NCI-H2029 (cell line): ENCODE data around the gene SRCIN1.
"Not testable (repeated sequence)": the region's sequence is repeated elsewhere in the genome, so short reads cannot be mapped to it uniquely, and the experiment has no call there.

Experiments used
- DNase-seq: peaks from one replicate; lab custom pipeline; 2025; lab: John Stamatoyannopoulos, UW

The SRCIN1 gene

DNA sequence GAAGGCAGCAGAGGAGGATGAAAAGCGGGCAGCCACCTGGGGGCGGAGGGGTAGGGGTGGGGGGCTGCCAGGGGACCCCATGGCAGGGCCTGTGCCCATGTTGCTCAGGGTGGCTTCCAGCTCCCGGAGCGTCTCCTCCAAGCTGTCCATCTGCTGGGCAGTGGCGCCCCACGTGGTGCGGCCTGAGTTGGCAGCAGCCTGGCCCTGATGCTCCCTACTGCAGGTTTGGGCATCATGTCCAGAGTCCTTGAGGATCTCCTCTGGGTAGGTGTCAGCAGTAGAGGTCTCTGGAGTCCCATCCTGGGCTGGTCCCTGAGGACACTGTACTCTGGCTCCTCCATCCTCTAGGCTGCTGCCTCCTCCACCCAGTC is 60.9 kb downstream of the SRCIN1 start:
- DNase-seq = no peak

DNA sequence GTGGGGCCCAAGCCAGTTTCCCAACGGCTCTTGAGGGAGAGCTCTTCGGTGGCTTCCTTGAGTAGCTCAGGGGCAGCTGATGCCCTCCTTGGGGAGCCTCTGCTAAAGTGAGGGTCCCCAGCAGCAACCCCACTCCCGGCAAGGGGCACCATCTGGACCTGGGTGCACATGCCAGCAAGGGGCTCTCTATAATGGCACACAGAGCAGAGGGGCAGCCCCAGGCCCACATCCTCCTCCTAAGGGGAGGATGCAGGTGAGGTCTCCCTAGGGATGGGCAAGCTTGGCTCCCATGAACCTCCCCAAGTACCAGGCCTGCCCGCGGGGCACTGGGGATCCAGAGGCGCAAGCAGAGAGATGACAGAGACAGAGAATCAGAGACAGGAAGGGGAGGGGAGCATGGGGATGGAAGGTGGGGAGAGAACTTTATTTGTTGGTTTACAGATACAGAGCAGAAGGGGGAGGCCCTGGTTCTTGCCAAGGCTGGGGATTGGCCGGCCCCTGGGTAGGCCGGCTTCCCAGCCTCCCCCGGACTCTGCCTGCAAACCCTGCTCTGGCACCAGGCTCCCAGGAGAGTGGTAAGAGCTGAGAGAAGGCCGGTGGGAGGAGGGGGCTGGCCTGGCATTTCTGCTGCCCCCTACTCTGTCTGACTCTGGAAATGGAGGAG is 61.4 kb downstream of the SRCIN1 start:
- no peak for DNase-seq

DNA sequence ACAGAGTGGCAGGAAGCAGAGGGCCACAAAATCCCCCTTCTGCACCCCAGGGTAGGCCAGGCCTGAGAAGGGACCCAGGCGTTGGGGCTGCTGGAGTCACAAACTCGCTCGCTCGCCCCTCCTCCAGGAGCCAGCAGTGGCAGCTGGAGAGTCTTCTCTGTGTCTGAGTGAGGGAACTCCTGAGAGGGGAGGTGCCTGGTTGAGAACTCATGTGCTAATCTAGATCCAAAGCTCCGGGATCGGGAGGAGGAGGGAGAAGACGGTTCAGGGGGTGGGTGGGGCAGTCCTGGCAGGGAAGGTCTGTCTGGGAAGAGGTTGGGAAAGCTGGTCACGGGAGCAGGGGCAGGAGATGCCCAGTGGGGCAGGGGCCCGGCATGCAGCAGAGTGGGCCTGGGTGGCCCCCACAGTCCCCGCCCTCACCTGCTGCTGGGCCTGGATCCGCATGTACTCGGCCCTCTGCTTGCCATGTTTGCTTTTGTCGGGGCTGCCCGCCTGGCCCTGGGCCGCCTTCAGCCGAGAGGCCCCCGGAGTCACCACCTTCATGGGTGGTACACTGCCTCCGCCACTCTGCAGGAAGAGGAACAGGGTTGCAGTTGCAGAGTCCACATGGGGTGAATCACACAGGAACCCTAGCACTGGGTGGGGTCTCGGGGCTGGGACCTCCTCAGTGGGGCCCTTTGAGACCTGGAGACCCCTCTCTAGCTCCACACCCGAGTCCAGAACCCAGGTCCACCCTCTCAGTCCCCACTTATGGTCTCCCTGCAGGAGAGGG is 62.2 kb downstream of the SRCIN1 start:
- no peak for DNase-seq

DNA sequence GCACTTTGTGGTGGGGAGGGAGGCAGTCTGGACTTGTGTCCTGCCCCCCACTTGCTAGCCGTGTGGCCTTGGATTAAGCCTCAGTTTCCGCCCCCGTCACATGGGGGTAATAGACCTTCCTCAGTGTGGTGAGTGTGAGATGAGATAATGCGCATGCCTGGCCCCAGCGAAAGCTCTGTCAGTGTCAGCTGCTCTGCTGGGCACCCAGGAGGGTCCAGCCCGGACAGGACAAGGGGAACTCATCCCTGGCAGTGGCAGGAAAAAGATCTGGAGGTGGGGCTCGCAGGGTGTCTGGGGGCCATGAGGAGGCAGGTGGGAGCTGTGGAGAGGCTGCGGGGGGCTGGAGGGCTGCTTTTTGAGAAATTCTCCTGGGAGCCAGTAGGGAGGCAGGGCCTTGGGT is 63.5 kb downstream of the SRCIN1 start:
- no peak for DNase-seq

DNA sequence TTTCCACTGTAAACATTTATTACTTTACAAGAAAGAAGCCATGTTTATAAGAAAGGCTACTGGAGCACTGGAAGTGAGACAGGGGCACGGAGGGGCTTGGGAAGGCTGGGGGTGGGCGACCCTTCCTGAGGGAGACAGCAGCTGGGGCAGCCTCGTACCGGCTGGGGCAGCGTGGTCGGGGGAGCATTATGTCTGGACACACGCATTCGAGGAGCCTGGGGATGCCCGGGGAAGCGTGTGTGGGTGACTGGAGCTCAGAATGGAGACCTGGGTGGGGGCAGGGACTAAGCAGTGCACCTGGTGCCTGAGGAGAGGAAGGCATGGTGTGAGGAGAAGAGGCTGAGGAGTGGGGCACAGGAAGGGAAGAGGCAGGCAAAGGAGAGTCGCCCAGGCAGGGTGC is 64.5 kb downstream of the SRCIN1 start:
- DNase-seq = no peak

DNA sequence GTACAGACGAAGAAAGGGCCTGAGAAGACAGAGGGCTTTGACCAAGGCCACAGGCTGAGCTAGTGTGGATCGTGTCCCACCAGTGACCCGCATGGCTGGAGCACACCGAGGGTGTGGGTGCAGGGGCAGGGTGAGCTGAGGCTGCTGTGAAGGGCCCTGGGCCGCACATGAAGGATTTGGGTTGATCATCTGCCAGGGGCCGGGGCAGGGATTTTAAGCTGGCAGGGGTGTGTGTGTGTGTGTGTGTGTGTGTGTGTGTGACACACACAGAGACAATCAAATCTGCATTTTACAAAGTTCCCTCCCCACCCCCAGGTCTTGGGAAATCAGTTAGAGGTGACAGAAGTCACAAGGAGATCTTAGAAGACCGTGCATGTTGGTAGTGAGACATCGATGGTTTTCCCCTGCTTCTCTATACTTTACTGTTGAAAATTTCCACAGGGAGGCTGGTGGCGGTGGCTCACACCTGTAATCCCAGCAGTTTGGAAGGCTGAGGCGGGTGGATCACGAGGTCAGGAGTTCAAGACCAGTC is 65.2 kb downstream of the SRCIN1 start:
- DNase-seq = no peak

DNA sequence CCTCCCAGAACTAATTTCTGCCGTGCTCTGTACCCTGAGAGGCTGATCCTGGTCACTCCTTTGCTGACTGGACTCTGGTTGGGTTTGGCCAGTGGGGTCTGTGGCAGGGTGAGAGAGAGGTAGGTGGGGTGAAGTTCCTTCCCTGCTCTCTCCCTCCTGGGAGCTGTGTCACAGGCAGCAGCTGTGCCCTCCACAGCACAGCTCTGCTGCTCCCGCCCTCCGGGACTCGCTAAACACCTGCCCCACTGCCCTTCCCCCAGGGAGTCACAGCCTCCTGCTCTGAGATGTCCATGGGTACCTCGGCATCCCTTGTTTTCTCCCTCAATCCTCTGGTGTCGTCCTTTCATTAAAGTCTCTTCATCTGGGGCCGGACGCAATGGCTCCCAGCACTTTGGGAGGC is 66.4 kb downstream of the SRCIN1 start:
- peak; percentile 81 for DNase-seq

DNA sequence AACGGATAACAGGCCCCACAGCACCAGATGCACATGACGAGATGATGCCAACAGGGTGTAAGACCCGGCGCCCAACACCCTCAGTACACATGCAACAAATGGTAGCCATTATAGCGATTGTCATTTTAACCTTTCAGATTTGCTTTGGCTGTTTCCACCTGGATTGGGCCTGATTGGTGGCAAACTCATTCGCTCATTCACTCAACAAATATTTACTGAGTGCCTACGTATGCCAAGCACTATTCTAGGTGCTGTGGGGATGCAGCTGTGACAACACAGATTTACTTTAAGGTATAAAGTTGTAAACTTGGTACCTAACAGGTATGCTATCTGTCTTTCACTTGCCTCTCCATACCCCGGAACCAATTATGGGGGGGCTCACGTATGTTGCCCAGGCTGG is 66.8 kb downstream of the SRCIN1 start:
- DNase-seq = peak; percentile 91

DNA sequence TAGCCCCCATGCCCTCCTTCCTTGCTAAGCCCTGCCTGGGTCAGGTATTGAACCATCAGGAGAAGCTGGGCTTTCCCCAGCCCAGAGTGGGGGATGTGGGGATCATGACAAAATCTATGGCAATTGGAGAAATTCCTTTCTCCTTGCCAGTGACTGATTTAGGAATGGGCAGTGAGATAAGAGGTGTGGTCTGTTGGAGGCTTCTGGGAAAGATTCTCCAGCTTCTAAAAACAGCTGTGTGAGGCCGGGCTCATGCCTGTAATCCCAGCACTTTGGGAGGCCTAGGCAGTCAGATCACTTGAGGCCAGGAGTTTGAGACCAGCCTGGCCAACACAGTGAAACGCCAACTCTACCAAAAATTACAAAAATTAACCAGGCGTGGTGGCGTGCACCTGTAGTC is 69.1 kb downstream of the SRCIN1 start:
- no peak for DNase-seq

DNA sequence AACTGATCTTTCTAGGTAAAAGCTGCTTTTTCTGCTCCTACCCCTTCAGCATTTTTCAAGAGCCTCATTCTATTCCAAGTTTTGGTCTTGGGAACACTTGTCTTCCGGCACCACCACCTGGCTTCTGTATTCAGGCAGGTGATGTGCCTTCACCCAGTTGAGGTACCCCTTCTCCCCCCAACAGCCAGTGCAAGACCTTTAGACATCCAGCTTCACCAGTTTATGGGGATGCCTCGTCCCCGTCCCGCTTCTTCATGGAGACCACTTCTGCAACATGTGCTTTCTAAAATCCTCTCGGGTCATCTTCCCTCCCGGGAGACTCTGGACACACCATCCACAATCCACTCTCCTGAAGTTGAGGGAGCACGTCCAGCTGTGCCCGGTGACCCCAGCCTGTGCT is 69.9 kb downstream of the SRCIN1 start:
- no peak for DNase-seq

DNA sequence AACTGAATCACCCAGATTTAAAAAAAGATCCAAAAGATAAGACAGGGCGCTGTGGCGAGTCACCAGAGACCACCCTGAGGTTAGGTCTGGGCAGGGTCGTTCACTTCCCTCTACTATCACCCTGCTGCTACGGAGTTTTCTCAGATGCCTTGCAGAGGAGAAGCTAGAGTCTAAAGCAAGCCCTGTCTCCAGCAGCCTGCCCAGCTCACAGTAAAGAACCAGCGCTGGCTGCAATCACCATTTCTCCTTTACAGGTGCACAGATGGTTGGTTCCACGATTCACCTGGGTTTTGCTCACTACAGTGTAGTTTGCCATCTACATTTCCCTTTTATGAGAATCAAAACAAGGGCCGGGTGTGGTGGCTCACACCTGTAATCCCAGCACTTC is 71.3 kb downstream of the SRCIN1 start:
- no peak for DNase-seq

DNA sequence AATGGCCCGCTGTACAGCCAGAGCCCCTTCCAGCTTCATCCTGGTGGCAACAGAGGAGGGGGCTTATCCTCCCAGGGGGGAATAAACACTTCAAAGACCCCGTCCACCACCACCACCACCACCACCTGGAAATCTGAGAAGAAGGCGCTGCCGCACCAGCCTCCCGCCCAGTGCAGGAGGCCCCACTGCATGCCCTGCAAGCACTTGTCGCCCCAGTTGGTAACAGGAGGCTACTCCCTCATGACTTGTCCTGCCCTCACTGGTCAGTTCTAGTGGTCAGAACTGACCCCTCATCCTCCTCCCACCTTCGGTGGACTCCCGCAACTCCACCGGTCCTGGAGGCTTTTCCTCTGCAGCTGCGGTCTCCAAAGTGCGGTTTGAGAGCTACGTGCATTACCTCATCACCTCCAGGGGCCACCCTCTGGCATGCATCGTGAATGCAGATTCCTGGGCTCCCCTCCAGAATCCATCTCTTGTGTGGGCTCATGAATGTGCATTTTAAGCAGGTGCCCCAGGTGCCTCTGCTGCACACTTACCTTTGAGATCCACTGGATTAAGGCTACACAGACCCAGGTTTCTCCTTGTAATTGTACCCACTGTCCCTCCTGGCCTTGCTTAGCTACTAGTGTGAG is 71.8 kb downstream of the SRCIN1 start:
- DNase-seq = no peak

DNA sequence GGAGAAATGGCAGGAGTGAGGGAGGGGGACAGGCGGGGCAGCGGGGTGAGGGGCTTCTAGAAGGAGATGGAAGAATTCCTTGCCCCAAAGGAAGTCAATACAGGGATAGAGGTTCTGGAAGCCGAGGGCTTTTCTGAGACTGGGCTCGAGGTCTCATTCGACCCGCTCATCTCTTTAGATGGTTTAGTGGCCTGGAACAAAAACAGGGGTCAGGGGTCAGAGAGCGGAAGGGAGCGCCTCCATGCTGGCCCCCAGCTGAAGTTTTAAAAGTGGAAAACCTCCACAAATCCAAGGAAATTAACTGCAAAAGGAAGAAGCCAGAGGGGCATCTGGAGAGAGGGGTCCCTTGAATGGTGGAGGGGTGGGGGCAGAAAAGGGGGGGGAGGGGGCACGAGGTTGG is 72.5 kb downstream of the SRCIN1 start:
- DNase-seq = no peak

DNA sequence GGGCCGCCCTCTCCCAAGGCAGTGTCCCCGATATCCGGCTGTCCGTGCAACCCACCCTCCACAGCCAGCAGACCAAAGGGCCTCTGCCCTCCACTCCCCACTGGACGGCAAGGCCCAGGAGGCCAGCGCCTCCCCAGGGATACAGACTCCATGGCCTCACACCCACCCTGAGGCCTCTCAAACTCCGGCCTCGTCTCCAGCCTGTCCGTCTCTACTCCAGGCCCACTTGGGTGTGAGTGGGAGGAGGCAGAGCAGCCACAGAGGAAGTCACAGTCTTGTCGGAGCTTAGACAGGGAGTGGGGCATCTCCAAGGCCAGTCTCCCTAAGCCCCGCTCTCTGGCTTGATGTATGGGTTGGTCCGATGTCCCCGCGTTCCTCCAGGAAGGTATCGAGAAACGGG is 73.3 kb downstream of the SRCIN1 start:
- no peak for DNase-seq

DNA sequence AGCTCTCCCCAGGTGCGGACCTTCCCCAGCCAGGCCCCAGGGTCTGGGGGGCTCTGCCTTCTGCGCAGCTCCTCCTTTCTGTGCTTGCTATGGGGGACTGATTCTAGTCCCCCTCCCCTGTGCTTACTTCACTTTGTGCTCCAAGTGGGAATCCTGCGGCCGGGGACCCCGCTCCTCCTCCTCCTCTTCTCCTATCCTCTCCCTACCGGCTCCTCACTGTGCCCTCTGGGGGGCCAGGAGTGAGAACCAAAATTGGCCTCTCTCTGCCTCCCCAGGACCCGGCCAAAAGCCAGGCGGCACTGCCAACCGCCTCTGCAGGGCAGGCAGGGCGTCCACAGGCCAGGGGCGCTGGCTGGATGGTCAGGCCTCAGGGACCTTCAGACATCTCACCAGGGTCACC is 74.0 kb downstream of the SRCIN1 start:
- DNase-seq = not testable (repeated sequence)

DNA sequence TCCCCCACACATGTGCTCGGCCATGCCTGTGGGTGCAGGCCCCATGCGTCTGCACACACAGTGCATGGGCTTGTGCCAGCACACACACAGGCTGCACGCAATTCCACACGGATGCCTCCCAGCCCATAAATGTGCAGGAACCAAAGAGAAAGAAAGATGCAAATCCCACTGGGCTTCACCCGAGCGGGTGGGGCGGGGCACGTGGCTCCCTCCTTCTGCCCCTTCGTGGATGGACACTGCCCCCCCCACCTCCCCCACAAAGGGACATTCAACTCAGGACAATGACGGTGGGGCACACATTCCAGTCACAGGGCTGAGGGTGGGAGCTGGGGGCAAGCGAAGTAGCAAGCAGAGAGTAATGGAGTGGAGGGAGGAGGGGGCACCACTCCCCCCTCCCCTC is 74.9 kb downstream of the SRCIN1 start:
- not testable (repeated sequence) for DNase-seq

DNA sequence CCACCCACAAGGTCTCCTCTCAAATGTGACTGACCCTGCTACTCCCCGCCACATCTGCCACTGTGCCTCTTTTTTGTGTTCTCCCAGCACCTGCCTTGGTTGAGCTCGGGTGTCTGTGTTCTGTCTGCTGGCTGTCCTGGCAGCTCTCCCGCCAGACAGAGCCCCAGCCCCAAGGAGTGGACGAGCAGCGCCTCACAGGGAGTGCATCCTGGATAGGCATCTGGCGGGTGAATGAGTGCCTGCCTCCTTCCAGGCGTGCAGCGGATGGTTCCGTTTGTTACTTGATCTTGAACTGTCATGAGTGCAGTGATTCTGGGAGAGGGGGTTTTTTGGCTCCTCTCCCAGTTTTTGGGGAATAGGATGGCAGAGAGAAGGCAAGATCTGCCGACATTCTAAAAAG is 77.6 kb downstream of the SRCIN1 start:
- not testable (repeated sequence) for DNase-seq

DNA sequence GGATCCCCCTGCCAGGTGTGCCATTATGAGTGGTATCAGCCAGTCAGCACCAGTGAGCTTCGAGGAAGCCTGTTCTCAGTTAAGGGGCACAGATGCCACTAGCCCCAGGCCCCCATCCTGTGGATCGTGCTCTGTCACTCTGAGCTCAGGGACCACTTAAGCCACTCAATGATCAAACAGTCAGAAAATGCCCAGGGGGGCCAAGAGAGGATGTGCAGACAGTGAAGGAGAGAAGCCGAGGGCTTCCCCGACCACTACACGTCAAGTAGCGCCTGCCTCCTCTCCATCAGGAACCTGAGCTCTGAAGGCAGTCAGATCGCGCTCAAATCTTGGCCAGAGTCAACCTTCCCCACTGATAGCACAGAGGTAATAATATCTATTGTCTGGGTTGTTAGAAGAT is 79.2 kb downstream of the SRCIN1 start:
- not testable (repeated sequence) for DNase-seq

DNA sequence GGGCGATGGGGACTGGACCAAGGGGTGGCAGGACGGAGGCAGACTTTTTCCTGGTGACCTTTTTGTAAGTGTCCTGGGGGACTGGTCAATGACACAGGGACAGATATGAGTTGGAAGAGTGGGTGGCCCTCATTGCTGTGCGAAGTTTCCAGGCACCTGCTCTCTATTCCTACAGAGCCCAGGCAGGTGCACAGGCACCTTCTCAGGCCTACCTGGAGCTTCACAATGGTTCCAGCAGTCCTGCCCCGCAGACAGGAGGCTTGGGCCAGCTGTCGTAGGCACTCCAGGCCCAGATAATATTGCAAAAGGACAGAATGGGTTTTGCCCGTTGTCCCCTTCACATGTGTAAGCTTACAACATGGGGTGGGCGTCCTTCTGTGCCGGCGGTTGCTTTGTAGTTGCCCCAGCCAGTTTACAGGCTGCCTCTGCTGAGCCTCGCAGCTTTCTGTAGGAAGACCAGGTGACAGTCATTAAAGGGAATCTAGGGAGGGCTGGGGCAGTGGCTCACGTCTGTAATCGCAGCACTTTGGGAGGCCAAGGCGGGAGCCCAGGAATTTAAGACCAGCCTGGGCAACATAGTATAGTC is 93.2 kb downstream of the SRCIN1 start:
- no peak for DNase-seq

DNA sequence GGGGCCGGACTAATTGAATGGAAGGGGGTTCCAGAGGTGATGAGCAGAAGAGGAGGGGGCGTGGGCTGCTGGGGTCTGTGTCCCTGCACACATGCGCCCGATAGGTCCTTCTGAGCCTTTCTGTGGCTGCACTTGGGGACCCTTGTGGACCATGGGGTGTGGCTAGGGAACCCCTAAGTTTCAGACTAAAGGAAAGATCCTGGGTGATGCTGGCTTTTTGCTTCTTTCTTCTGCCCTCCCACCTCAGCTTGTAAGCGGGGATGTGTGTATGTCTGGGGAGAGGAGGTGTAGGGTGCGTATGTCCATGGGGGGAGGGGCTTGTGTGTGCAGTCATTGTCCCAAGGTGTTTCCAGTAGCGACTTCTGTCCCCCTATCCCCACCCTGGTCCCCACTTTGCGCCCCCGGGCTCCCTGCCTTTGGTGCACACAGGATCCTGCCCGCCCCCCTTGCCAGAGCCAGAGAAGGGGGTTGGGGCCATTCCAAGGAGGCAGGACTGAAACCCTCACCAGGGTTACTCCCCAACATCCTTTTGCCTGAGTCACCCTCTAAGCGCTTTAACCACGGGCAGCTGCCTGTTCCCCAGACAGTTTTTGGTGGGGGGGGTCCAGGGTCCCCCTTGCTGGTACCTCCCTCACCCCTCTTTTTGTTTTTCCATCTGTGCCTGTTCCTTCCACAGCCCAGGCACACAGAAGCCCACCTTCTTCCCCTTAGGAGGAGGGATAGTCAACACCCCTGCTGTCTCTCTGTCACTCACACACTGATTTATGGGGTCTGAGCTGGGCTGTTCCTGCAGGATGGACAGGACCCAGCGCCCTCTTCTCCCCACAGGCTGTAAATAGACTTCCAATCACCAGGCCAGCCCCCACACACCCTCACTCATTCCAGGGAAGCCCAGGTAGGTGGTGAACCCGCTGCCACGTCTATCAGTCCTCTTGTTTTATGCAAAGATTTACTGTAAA is 94.3 kb downstream of the SRCIN1 start:
- DNase-seq = no peak

DNA sequence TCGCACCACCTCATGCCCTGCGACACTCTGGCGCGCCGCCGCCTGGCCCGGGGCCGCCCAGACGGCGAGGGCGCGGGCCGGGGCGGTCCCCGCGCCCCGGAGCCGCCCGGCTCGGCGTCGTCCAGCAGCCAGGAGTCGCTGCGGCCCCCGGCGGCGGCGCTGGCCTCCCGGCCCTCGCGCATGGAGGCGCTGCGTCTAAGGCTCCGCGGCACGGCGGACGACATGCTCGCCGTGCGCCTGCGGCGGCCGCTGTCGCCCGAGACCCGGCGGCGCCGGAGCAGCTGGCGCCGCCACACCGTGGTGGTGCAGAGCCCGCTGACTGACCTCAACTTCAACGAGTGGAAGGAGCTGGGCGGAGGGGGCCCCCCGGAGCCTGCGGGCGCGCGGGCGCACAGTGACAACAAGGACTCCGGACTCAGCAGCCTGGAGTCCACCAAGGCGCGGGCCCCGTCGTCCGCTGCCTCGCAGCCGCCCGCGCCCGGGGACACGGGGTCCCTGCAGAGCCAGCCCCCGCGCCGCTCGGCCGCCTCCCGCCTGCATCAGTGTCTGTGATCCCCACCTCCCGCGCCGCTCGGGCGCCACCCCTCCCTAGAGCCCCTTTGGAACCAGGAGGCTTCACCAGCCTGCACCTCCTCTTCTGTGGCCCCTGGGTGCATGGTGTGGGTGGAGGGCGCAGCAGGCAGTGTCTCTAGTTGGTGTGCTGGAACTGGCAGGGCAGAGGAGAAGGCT is 95.2 kb downstream of the SRCIN1 start:
- DNase-seq = no peak
